Prostate gland (tissue), 2 donors: ENCODE measurements around the gene TUBB1. TPM values are rescaled to one million over a fixed set of nuclear protein-coding genes. Genes with fewer than 3 reads are reported as not detected.

Experiments used
- DNase-seq: peaks from one replicate; pipeline ENCODE4 v3.0.0-alpha.2; 2019; ENCODE audit warnings: low spot score
- H3K27ac ChIP-seq, 2 donors: fragments of 200-600 bp; sonication (generic); 2 replicates each; pipeline ENCODE4 v1.5.1; 2017 to 2019
- H3K27me3 ChIP-seq: fragments of 200-600 bp; sonication (generic); replicated peaks from 2 replicates; pipeline ENCODE4 v1.5.1; 2019; ENCODE audit not compliant: insufficient read depth
- H3K36me3 ChIP-seq, 2 donors: fragments of 200-600 bp; sonication (generic); 1 replicate in 1 of 2; 2 replicates in 1 of 2; pipeline versions ENCODE4 v1.5.1 to v1.8.1; 2017 to 2019
- H3K4me1 ChIP-seq: fragments of 200-600 bp; sonication (generic); replicated peaks from 2 replicates; pipeline ENCODE4 v1.5.1; 2019
- H3K4me3 ChIP-seq, 2 donors: fragments of 200-600 bp; sonication (generic); 2 replicates each; pipeline ENCODE4 v1.5.1; 2017 to 2019
- H3K9me3 ChIP-seq: fragments of 200-600 bp; sonication (generic); 2 replicates; pipeline ENCODE4 v1.5.1; 2017
- POLR2A ChIP-seq: fragments of 450-650 bp; IDR thresholded peaks from one replicate; pipeline ENCODE4 v1.6.1; 2016; ENCODE audit warnings: antibody characterized with exemption, mild to moderate bottlenecking
- POLR2AphosphoS5 ChIP-seq: sonication (generic); formaldehyde crosslinking; IDR thresholded peaks from one replicate; pipeline ENCODE4 v1.6.1; 2017; ENCODE audit warnings: antibody characterized with exemption
- WGBS: methylation state at CpG from one replicate; pipeline ENCODE4 v1.1.5; 2018; 5-methylcytosine and 5-hydroxymethylcytosine counted together
- intact Hi-C: fragments of 100-400 bp; cut with DNase I; formaldehyde crosslinking; loops from one replicate; pipeline ENCODE4 v1.14.2; 2022
- total RNA-seq, 2 donors: library from RNA; depleted of rRNA; stranded (reverse); fragments of >200 nt; gene quantifications; one replicate each; pipeline ENCODE4 v1.1.0, GENCODE V29; 2016
- TF ChIP-seq, protein P1 (sequence below), 4 experiments: fragments of 200-600 bp in 2 of 4; fragments of 450-650 bp in 2 of 4; sonication (generic) in 2 of 4; IDR thresholded peaks; 1 replicate in 3 of 4; 2 replicates in 1 of 4; pipeline ENCODE4 v1.5.1; 2016 to 2019; ENCODE audit warnings: antibody characterized with exemption in 4 of 4, mild to moderate bottlenecking in 2 of 4, moderate library complexity in 2 of 4

Gene TUBB1
- total RNA-seq, 2 donors from 2014 or later: not detected

DNA sequence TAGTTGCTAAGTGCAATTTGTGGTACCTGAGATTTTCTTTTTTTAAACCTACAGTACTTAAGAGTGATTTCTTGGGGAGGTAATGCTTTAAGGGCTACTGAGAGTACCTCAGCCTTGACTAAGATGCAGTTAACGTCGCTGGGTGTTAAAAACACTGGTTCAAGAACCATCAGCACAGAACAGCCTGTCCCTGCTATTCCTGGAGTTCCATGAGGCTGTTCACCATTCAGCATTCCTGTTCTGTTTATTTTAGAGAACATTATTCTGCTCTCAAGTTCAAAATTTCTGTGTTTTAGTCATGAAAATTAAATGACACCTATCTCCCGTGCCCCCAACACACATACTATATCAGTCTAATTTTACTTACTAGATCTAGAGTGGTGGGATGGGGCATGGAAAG lies 25.1 kb downstream of the TUBB1 start:
- H3K4me3 ChIP-seq: no peak overlapping the region
- 87% methylated on average over 3 of the region's 3 CpGs for WGBS
- TF ChIP-seq POLR2A (no peak), POLR2AphosphoS5 (no peak)
- TF ChIP-seq, protein P1, sequence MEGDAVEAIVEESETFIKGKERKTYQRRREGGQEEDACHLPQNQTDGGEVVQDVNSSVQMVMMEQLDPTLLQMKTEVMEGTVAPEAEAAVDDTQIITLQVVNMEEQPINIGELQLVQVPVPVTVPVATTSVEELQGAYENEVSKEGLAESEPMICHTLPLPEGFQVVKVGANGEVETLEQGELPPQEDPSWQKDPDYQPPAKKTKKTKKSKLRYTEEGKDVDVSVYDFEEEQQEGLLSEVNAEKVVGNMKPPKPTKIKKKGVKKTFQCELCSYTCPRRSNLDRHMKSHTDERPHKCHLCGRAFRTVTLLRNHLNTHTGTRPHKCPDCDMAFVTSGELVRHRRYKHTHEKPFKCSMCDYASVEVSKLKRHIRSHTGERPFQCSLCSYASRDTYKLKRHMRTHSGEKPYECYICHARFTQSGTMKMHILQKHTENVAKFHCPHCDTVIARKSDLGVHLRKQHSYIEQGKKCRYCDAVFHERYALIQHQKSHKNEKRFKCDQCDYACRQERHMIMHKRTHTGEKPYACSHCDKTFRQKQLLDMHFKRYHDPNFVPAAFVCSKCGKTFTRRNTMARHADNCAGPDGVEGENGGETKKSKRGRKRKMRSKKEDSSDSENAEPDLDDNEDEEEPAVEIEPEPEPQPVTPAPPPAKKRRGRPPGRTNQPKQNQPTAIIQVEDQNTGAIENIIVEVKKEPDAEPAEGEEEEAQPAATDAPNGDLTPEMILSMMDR (IDR thresholded peaks at IDR 0.05): no peak
- H3K27me3 ChIP-seq: no peaks in the 10 kb centered on the region
- no peak for DNase-seq
- H3K4me1 ChIP-seq: peaks cover 4% of the 10 kb centered on the region
- intact Hi-C loops: no loop called here
- no peaks in the 10 kb centered on the region for H3K36me3 ChIP-seq
- no peak overlapping the region for H3K27ac ChIP-seq
- no peaks in the 10 kb centered on the region for H3K9me3 ChIP-seq

DNA sequence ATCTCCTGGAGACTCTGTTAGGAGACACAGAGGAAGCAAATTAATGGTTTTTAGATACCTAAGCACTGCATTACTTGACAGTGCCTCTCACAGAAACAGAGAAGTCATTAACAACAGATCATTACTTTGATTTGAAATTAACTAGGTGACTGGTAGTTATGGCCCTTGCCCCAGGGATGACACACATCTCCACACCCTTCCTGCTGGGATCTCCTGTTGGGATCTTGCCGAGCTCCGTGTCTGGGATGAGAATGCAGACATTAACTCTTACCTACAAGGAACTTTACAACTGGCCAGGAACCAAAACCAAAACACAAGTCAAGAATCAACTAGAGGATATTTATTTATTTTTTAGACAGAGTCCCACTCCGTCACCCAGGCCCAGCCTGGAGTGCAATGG lies 25.6 kb downstream of the TUBB1 start:
- TF ChIP-seq POLR2AphosphoS5 (no peak), POLR2A (no peak)
- TF ChIP-seq, protein P1 (IDR thresholded peaks at IDR 0.05): no peak
- H3K9me3 ChIP-seq: no peaks in the 10 kb centered on the region
- H3K27ac ChIP-seq: no peak overlapping the region
- H3K36me3 ChIP-seq: no peaks in the 10 kb centered on the region
- intact Hi-C loops: no loop called here
- 83% methylated on average over 3 of the region's 3 CpGs for WGBS
- no peaks in the 10 kb centered on the region for H3K27me3 ChIP-seq
- DNase-seq: no peak
- H3K4me3 ChIP-seq: no peak overlapping the region
- no peaks in the 10 kb centered on the region for H3K4me1 ChIP-seq

DNA sequence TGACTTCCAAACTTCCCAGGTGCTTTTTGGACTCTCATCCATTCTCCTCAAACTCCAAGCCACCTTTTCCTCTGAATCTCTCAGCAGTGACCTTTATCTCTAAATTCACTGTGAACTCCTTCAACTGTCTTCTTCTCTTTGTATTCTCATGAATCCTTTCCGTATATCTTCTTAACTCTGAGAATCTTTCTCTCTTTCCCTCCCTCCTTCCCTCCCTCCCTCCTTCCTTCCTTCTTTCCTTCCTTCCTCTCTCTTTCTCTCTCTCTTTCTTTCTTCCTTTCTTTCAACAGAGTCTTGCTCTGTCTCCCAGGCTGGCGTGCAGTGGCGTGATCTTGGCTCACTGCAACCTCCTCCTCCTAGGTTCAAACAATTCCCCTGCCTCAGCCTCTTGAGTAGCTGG lies 27.6 kb downstream of the TUBB1 start:
- H3K27me3 ChIP-seq: no peaks in the 10 kb centered on the region
- WGBS: 90% methylated on average over 3 of the region's 3 CpGs

DNA sequence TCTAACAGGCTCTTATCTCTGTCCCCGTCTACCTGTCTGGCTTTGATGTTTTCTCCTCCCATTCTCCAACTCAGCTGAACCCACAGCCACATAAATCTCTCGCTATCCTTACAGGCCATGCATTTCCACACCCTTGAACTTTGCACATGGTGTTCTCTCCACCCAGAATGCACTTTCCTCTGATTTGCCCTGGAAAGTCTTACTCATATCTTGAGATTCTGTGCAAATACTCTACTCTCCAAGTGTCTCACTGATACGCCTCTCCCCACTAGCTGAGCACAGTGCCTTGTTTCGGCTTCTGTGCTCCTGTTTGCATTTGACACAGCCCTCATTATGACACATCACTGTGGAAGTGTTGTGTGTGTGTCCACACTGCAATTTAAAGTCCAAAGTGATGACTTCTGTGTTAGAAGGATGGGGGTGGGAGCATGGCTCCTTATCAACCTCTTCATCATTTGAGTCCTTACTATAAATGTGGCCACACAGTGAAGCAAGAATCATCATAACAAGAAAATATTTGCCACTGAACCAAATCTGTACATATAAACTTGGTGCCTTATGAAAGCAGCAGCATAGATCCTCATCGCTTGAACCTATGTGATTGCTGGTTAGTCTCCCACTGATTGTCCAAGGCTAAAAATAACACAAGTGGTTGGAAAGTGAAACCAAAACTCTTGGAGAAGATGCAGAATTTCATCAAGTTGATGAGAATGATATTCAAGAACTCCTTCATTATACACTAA lies 28.9 kb downstream of the TUBB1 start:
- DNase-seq: no peak
- Histone ChIP-seq H3K4me1 (no peaks in the 10 kb centered on the region), H3K36me3 (no peaks in the 10 kb centered on the region), H3K4me3 (no peak overlapping the region), H3K9me3 (no peaks in the 10 kb centered on the region), H3K27ac (no peak overlapping the region), H3K27me3 (no peaks in the 10 kb centered on the region)
- WGBS: 75% methylated on average over 5 of the region's 5 CpGs
- intact Hi-C loops: no loop called here
- TF ChIP-seq, protein P1 (IDR thresholded peaks at IDR 0.05): no peak
- TF ChIP-seq POLR2A: no peak
- no peak for TF ChIP-seq POLR2AphosphoS5

More for the DNA sequence above, 27.6 kb downstream of the TUBB1 start:
- TF ChIP-seq POLR2AphosphoS5: no peak
- TF ChIP-seq POLR2A: no peak
- TF ChIP-seq, protein P1 (IDR thresholded peaks at IDR 0.05): no peak
- intact Hi-C loops: no loop called here
- Histone ChIP-seq H3K4me1 (no peaks in the 10 kb centered on the region), H3K27ac (no peak overlapping the region), H3K9me3 (no peaks in the 10 kb centered on the region), H3K36me3 (no peaks in the 10 kb centered on the region), H3K4me3 (no peak overlapping the region)
- no peak for DNase-seq

DNA sequence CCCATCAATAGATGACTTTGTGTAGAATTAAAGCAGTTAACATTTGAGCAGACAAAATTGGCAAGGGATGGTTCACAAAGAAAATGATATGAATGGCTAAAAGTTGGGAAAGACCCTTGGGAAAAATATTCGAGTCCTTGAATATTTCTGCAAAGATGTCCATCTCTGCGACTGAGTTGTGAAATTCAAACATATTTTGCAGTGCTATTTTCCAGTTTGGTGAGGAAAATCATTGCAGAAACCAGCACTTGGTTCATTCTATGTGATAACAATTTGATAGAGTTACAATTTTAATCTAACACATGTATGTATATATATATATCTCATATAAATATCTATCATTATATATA lies 29.4 kb downstream of the TUBB1 start:
- TF ChIP-seq, protein P1 (IDR thresholded peaks at IDR 0.05): no peak
- Histone ChIP-seq H3K27ac (no peak overlapping the region), H3K27me3 (no peaks in the 10 kb centered on the region), H3K9me3 (no peaks in the 10 kb centered on the region), H3K4me3 (no peak overlapping the region), H3K36me3 (no peaks in the 10 kb centered on the region), H3K4me1 (no peaks in the 10 kb centered on the region)
- no peak for DNase-seq
- 89% methylated on average over 2 of the region's 2 CpGs for WGBS
- intact Hi-C loops: no loop called here
